HS-27A (cell line): ENCODE data around the gene DPPA5.
"Not testable (repeated sequence)": the region's sequence is repeated elsewhere in the genome, so short reads cannot be mapped to it uniquely, and the experiment has no call there.

Experiments used
- DNase-seq: peaks from one replicate; pipeline ENCODE4 v3.0.0-alpha.2; 2012; ENCODE audit warnings: low read depth, missing footprints

Gene DPPA5

GRCh38 chr6:73364121-73364520 lies 10.0 kb upstream of the DPPA5 start:
- DNase-seq, result no peak

- DNase-seq, result no peak
Observed at GRCh38 chr6:73363537-73363875, 9.4 kb upstream of the DPPA5 start.

DNA sequence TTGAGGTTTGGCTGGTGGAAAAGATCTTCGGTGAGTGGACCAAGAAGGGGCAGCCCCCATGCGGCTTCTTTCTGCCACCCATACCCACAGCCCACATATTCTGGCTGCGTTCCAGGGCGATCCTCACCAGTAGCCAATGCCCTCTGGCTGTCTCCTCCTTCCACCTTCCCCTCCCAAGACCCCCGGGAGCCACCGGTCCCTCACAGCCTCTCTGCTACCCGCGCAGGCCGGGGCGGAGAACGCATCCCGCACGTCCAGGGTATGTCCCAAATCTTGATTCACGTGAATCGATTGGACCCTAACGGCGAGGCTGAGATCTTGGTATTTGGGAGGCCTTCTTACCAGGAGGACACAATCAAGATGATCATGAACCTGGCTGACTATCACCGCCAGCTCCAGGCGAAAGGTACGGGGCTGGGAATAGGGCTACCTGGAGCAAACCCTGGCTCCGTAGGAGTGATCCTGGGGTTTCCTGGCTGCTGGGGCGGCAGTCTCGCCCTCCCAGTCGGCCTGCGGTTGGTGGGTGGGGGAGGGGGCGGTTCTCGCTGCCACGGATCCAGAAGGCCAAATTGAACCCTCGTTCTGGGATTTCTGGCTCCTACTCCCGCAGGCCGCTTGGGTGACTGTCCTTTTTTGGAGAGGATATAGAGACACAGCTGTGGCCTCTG lies 8.9 kb upstream of the DPPA5 start:
- DNase-seq, result no peak

DNA sequence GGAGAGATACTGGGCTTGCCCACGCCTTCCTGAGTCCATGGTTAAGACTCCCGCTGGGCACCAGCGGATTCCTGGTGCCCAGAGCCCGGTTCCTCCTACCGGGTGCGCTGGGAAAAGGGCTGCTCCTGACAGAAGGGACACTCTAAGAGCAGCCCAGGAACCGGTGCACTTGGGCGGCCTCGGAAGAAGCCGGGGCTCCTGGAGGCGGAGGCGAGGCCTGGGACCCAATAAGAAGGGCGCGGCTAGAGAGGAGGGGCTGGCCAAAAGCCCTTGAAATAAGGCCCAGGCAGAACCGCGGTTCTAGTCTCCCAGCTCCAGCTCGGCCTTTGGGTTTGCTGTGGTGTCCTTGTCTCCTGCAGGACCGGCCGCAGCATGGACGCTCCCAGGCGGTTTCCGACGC lies 8.3 kb upstream of the DPPA5 start, which contains the start of gene KHDC3L:
KHDC3L (plus strand) TSS at position 301 of the 400 bp plus-strand sequence; CDS start at position 373, 72 bp downstream.
- no peak for DNase-seq

- DNase-seq, result no peak
Observed at GRCh38 chr6:73349311-73349710, 4.8 kb downstream of the DPPA5 start.

DNA sequence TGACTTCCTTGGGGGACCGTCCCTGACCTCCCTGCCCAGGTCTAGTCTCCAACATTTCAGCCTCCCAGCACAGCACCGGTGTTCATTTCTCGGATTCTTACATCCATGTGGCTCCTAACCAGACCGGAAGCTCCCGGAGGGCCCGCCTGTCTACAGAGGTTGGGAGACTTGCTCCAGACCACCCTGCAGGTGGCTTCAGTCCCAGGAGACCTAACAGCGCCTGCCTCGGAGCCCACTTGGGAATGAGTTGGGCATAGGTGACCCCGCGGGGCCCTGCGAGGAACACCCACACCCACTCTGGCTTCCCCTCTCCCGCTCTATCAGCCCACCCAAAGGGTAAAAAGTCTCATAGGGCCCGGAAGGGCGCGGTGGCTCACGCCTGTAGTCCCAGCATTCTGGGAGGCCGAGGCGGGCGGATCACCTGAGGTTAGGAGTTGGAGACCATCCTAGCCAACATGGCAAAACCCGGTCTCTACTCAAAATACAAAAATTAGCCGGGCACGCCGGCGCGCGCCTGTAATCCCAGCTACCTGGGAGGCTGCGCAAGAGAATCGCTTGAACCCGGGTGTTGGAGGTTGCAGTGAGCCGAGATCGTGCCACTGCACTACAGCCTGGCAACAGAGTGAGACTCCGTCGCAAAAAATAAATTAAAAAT lies 5.4 kb downstream of the DPPA5 start:
- DNase-seq, result no peak

- DNase-seq, result no peak
Observed at GRCh38 chr6:73343164-73343563, 10.9 kb downstream of the DPPA5 start.

- no peak for DNase-seq
Observed at GRCh38 chr6:73342174-73342573, 11.9 kb downstream of the DPPA5 start.

DNA sequence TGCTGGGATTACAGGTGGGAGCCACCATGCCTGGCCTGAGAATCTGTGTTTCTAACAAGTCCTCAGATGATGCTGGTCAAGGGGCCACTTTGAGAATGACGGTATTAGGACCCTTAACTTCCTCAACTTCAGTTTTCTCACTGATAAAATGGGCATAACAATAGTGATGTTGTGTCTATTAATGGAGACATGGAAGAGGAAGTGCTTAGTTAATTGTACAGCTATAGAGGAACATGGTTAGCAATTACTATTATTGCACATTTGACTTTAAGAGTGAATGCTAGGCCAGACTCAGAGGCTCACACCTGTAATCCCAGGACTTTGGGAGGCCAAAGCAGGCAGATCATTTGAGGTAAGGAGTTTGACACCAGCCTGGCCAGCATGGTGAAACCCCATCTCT lies 12.7 kb downstream of the DPPA5 start:
- no peak for DNase-seq

GRCh38 chr6:73340048-73340447 lies 14.0 kb downstream of the DPPA5 start:
- no peak for DNase-seq

GRCh38 chr6:73339340-73339739 lies 14.7 kb downstream of the DPPA5 start:
- no peak for DNase-seq

DNA sequence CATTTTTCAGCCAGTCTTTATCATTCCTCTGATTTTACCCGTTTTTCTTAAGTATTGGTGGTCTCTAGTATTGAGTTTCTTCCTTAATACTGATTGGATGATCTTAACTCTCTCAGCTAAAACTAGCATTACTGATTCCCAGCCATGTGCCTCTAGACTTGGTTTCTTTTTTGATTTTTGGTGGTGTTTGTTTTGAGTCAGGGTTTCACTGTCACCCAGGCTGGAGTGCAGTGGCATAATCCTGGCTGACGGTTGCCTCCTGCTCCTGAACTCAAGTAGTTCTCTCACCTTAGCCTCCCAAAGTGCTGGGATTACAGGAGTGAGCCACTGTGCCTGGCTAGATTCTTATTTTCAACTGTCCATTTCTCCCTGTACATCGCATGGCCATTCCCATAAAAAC lies 24.9 kb downstream of the DPPA5 start:
- DNase-seq, result no peak

DNA sequence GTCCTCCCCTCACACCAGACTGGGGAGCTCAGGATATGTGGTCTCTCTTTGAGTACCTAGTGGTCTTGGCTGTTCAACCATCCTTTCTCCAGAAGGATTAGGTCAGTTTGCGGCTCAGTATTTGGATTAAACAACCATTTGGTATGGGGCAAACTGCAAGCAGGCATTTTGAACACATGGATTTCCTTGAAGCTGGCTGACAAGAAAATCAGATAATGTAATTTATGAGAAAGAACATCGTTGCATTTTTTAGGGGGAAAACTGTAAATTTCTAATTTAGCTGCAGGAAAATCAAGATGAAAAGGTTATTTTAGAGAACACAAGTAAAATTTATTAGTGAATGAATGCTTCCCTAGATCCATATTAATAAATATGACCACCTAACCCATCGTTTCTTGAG lies 25.3 kb downstream of the DPPA5 start:
- DNase-seq, result no peak

- no peak for DNase-seq
Observed at GRCh38 chr6:73325656-73326055, 28.4 kb downstream of the DPPA5 start.

GRCh38 chr6:73323323-73323722 lies 30.8 kb downstream of the DPPA5 start:
- no peak for DNase-seq

DNA sequence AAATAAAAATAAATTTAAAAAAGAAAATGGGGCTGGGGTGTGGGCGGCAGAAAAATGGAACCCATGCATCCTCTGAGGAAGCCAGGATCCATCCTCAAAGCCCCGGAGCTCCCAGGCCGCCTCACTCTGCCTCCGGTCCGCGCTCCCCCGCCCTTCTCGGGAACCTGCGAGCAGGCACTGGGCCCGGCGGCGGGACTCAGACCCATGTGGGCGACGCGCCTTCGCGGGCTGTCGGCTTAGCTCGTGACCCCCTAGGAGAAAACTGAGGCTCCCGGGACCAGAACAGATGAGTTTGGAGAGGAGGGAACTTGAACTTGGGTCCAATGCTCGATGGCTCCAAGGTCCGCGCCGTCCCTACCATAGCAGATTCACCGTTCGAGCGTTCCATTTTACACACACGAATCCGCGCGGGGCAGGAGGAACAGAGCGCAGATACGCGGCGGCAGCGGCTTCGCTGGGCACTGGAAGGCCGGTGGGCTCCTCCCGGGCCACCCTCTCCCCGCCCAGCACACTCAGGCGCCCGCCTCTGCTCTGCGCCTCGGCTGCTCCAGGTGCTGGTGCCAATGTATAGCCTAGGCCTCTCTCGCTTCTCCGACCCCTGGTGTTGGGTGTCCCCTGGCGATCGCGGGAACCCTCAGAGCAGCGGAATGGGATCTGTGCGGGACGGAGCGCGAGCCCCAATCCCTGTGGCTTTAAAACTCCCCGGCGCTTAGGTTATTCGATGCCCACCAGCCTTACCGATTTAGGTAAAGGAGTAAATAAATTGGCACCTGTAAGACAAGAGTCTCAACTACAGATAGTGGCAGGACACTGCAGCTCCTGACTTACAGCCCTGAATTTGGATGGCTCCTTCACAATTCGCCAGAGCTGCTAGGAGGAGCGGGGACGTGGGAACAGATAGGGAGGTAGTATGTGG lies 39.2 kb downstream of the DPPA5 start:
- DNase-seq, result no peak

DNA sequence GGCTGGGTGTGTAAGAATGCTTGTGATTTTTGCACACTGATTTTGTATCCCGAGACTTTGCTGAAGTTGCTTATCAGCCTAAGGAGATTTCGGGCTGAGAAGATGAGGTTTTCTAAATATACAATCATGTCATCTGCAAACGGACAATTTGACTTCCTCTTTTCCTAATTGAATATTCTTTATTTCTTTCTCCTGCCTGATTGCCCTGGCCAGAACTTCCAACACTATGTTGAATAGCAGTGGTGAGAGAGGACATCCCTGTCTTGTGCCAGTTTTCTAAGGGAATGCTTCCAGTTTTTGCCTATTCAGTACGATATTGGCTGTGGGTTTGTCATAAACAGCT lies 43.6 kb downstream of the DPPA5 start:
- not testable (repeated sequence) for DNase-seq

- peak; percentile 38 for DNase-seq
Observed at GRCh38 chr6:73309785-73310502, 44.1 kb downstream of the DPPA5 start.

DNA sequence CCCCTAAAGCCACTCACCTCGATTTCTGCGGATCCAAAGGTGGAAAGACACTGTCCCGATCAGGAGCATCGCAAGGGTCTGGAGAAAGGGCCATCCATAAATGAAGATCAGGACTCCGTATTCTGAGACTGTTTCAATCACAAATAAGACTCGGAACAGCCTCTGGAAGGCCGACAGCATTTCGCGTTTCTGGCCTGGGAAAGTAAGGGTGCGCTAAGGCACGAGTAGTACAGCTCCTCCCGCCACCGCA lies 44.6 kb downstream of the DPPA5 start:
- no peak for DNase-seq

DNA sequence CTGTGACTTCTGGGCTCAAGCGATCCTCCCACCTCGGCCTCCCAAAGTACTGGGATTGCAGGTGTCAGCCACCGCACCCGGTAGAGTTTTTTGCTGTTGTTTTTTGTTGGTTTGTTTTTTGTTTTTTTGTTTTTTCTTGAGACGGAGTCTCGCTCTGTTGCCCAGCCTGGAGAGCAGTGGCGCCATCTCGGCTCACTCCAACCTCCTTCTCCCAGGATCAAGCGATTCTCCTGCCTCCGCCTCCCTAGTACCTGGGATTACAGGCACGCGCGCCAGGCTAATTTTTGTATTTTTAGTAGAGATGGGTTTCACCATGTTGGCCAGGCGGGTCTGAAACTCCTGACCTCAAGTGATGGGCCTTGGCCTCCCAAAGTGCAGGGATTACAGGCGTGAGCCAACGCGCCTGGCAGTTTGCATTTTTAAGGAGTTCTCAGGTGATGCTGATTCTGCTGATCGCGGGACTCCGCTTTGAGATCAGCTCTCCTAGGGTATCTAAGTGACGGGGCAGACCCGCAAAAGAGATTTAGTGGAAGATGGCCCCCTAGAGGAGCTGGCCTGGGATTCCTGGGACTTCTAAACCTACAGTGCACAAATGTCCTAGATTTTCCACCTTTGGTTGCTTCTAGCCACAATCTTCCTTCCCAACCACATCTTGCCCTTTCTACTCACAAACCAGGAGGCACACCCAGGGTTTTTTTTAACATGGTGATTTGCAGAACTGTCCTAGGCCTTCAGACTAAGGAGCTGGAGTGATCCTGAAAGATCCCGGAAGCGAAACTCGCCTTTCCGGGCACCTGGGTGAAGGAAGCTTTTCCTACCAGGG lies 45.2 kb downstream of the DPPA5 start:
- DNase-seq, result no peak

GRCh38 chr6:73303773-73304172 lies 50.3 kb downstream of the DPPA5 start:
- not testable (repeated sequence) for DNase-seq
